ENCODE data around the gene FRY. TPM values are rescaled to one million over a fixed set of nuclear protein-coding genes. Genes with fewer than 3 reads are reported as not detected.

The FRY gene
- total RNA-seq, 1 experiment from 2014 or later: 5.3 TPM

- CTCF ChIA-PET: interaction anchor here (1.4 to 1.8 kb wide), 3 partner anchors 17 to 375 kb away, joined by 3 to 9 read pairs (median 6); no protein-coding TSS in a partner anchor
- POLR2A ChIA-PET: no interaction called here
- no peak for TF ChIP-seq ZNF281 (CRISPR knock-in tag; IDR thresholded peaks at IDR 0.05)
- no peak for TF ChIP-seq ZBTB21 (CRISPR knock-in tag; IDR thresholded peaks at IDR 0.05; ENCODE audit: borderline replicate concordance)
- TF ChIP-seq HMGA2 (CRISPR knock-in tag; IDR thresholded peaks at IDR 0.05): no peak
- TF ChIP-seq ZBTB43 (CRISPR knock-in tag; IDR thresholded peaks at IDR 0.05): no peak
- TF ChIP-seq ATF3 (CRISPR knock-in tag; conservative IDR thresholded peaks at IDR 0.05): no peak
- no peak for TF ChIP-seq FOXP1 (CRISPR knock-in tag; IDR thresholded peaks at IDR 0.05; ENCODE audit: borderline replicate concordance)
- no peak for TF ChIP-seq ZNF138 (CRISPR knock-in tag; conservative IDR thresholded peaks at IDR 0.05)
- no peak for TF ChIP-seq NFYB (CRISPR knock-in tag; conservative IDR thresholded peaks at IDR 0.05; ENCODE audit: low read depth)
These were observed 253.5 kb downstream of the FRY start for GRCh38 chr13:32284927-32285632.

GRCh38 chr13:32285633-32285965 lies 254.0 kb downstream of the FRY start:
- Mint-ChIP-seq H3K9me3 (no peaks in the 10 kb centered on the region), H3K36me3 (no peaks in the 10 kb centered on the region), H3K4me1 (peaks cover 9% of the 10 kb centered on the region), H3K27ac (no peak overlapping the region), H3K4me3 (no peak overlapping the region), H3K27me3 (ENCODE audit: low read depth) (no peaks in the 10 kb centered on the region)
- ChIA-PET CTCF (interaction anchor here (1.1 to 1.8 kb wide), 4 partner anchors 18 to 376 kb away, joined by 3 to 9 read pairs (median 4); no protein-coding TSS in a partner anchor), POLR2A (no interaction called here)
- no peak for ATAC-seq
- TF ChIP-seq GABPB1 (CRISPR knock-in tag; IDR thresholded peaks at IDR 0.05): no peak
- DNase-seq (ENCODE audit: low spot score): no peak

More at GRCh38 chr13:32284927-32285632, 253.5 kb downstream of the FRY start:
- Mint-ChIP-seq H3K9me3 (no peaks in the 10 kb centered on the region), H3K4me1 (peaks cover 9% of the 10 kb centered on the region), H3K4me3 (no peak overlapping the region), H3K27ac (no peak overlapping the region), H3K27me3 (ENCODE audit: low read depth) (no peaks in the 10 kb centered on the region), H3K36me3 (no peaks in the 10 kb centered on the region)
- ATAC-seq (peak; percentile 20; the same call in 1 of the 2 replicates), DNase-seq (ENCODE audit: low spot score) (no peak)

- no peaks in the 10 kb centered on the region for H3K9me3 Mint-ChIP-seq
- H3K4me3 Mint-ChIP-seq: no peak overlapping the region
- H3K27ac Mint-ChIP-seq: no peak overlapping the region
- ChIA-PET CTCF (no interaction called here), POLR2A (no interaction called here)
- peaks cover 5% of the 10 kb centered on the region for H3K4me1 Mint-ChIP-seq
- no peaks in the 10 kb centered on the region for H3K36me3 Mint-ChIP-seq
- H3K27me3 Mint-ChIP-seq (ENCODE audit: low read depth): no peaks in the 10 kb centered on the region
- DNase-seq (ENCODE audit: low spot score): no peak
- ATAC-seq: no peak
- TF ChIP-seq CREB1 (CRISPR knock-in tag; IDR thresholded peaks at IDR 0.05): no peak
- no peak for TF ChIP-seq SMAD4 (CRISPR knock-in tag; IDR thresholded peaks at IDR 0.05)
- TF ChIP-seq ELF4 (CRISPR knock-in tag; IDR thresholded peaks at IDR 0.05; ENCODE audit: low read depth): no peak
- TF ChIP-seq PRDM15 (CRISPR knock-in tag; IDR thresholded peaks at IDR 0.05): no peak
- no peak for TF ChIP-seq ZNF671 (CRISPR knock-in tag; IDR thresholded peaks at IDR 0.05)
- no peak for TF ChIP-seq TCF7 (CRISPR knock-in tag; IDR thresholded peaks at IDR 0.05; ENCODE audit: low read depth)
- no peak for TF ChIP-seq NR1H2 (CRISPR knock-in tag; IDR thresholded peaks at IDR 0.05)
- no peak for TF ChIP-seq CTCF (IDR thresholded peaks at IDR 0.05)
- TF ChIP-seq NR3C1 (CRISPR knock-in tag; conservative IDR thresholded peaks at IDR 0.05; ENCODE audit: low read depth): no peak
These were observed 265.6 kb downstream of the FRY start for GRCh38 chr13:32297206-32297605.

Data from WTC11 (cell line).